ENCODE results near the gene ARHGAP32.
"Not testable (repeated sequence)": the region's sequence is repeated elsewhere in the genome, so short reads cannot be mapped to it uniquely, and the experiment has no call there.

The ARHGAP32 gene

DNA sequence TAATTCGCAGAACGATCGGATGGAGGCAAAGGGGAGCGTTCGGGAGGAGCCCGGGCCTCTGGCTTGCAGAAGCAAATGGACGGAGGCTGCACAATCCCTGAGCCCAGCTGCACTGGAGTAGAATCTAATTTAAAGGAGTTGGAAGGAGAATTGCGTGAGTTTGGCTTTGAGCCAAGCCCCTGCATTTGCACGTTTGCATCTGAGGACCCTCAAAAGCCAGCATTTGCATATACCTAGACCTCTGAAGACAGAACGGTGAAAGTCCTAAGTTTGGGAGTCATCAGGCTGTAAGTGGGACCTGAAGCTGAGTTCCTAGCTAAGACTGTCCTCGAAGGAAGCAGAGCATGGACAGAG, 265.0 kb downstream of the ARHGAP32 start:
- no peak for DNase-seq

DNA sequence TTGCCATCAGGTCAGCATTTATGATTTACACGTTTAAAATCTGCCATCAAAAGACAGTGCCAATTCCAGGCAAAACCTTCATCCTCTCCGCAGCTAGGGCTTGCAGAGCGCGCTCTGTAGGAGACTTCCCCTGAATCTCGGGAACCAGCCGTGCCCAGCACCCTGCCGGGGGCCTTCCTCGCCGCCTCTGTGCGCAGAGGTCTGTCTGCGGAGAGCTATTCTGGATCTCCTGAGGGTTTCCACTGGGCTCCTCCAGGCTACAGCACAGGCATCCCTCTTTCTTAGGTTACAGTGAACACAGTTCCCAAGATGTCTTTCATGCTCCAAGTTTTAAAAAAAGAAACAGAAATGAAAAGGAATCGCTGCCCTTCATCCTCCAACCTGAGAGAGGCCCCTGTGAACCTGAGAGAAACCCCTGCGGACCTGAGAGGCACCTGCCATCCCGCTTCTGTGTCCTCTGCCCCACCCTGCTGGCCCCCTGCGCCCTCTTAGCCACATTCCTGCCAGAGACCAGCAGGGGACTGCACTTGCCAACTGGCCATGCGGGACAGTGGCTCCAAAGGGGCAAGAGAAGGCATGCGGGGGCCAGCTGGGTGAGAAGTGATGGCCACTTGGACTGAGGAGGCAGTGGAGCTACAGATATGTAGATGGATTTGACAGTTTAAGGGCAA, 265.6 kb downstream of the ARHGAP32 start:
- DNase-seq: no peak

DNA sequence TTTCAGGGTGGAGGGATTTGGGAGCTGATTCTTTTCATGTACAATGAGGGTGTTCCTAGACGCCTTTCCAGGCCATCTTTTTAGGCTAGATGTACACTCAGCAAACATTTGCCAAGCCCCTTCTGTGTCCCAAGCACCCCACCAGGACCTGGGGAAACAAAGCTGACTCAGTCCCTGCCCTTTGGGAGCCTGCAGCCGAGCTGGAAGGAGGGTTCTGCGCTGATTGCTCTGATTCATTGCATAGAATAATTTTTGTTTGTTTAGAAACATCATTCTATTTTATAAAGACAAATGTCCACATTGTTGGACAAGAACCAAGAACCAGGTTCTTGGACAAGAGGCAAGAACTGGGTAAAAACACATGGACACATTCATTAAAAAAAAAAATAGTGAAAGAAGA, 266.1 kb downstream of the ARHGAP32 start:
- DNase-seq: no peak

DNA sequence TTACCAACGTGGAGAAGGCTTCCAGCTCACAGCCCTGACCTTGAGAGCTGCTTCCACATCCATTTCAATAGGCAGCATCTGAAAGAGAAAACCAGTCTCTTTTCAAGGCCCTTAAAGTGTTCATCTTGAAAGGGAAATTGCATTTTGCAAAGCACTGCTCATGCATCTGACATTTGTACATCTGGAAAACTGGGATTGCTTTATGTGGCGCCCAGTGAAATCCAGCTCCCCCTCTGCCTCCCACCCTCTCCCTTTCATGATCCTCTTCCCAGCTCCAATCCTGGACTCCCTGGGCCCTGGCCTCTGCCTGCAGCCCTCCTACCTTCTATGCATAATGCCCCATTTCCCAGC, 266.9 kb downstream of the ARHGAP32 start:
- no peak for DNase-seq

DNA sequence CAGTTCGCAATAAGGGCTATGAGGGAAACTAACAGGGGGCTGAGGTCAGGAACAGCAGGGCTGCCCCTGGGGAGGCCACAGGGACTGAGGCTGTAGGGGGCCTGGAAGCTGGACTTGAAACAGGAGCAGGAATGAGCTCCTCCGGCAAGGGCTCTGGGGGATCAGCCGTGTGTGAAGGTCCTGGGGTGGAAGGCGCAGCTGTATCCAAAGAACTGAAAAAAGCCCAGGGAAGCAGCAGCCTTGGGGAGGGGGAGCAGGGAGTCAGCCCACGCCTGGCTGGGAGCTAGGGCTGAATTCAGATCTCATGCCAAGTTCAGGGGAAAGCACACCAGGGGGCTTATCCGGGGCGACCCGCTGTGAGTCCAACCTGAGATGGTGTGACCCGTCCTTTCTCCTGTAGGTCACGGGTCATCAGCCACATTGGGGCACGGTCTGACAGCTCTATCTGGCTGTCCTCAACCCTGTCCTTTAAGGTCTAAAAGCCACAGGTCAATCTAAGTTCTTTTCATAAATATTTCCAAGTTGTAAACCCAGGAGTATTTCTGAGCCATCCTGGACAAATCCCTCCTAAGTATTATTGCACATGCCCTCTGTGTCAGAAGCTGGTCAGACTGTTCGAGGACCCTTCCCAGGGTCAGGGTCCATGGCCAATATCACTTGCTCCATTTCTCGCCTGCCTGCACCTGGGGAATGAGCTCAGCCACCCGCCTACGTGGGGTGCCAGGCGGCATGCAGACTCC, 267.4 kb downstream of the ARHGAP32 start:
- DNase-seq: no peak

DNA sequence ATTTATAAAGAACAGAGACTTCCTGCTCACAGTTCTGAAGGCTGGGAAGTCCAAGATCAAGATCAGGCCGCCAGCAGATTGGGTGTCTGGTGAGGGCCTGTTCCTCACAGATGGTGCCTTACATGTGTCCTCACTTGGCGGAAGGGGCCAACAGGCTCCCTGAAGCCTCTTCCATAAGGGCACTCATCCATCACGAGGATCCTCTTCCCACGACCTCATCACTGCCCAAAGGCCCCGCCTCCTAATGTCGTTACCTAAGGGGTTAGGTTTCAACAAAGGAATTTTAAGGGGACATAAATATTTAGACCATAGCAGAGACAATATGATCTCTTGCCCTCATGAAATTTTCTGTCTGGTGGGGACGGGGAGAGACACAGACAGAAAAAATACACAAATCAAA, 268.0 kb downstream of the ARHGAP32 start:
- DNase-seq: no peak

DNA sequence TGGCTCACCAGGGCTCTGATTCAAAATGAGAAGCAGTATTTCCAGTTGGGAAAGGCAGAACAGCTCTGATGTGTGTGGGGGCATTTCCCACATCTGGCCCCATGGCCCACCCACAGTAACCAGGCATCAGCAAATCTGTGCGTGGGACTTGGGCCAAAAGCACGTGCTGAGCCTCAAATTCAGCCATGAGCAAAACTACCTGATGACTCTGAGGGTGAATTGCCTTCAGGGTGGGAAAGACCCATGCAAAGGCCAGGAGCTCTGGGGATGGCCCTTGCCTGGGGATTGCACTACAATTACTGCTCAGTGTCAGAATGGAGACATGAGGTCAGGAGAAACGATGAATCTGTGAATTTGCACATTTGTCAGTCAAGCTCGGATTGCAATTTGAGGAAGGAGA, 270.3 kb downstream of the ARHGAP32 start:
- no peak for DNase-seq

DNA sequence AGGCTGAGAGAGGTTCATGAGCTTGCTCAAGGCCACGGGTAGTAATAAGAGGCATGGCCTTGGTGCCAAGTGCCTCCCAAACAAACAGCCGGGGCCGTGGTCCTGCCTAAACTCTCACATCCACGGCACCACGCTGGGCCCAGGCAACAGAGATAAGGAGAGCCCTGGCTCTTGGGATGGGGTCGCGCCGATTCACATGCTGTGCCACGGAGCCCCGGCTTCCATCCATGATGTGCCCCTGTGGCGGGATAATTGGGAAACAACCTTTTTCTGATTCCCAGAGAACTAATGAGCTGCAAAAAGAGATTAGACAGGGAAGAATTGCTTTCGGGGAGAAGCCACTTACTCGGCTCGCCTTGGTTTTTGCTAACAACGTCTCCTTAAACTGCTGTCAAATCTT, 271.5 kb downstream of the ARHGAP32 start:
- DNase-seq: no peak

GRCh38 chr11:128919635-128920034, 272.5 kb downstream of the ARHGAP32 start:
- not testable (repeated sequence) for DNase-seq

GRCh38 chr11:128919216-128919615, 272.9 kb downstream of the ARHGAP32 start:
- no peak for DNase-seq

- DNase-seq: no peak
These were observed 274.9 kb downstream of the ARHGAP32 start for GRCh38 chr11:128917144-128917724.

GRCh38 chr11:128916681-128917080, 275.4 kb downstream of the ARHGAP32 start:
- no peak for DNase-seq

DNA sequence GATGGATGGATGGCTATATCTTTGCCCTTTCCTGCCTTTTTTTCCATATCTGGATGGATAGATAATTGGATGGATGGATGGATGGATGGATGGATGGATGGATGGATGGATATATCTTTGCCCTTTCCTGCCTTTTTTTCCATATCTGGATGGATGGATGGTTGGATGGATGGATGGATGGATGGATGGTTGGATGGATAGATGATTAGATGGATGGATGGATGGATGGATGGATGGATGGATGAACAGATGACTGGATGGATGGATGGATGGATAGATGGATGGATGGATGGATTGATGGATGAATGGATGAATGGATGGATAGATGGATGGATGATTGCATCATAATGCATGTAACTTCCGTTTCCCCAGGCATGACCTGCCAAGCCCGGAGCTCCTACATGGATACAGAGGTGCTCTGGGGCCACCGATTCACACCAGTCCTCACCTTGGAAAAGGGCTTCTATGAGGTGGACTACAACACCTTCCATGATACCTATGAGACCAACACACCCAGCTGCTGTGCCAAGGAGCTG, 276.0 kb downstream of the ARHGAP32 start:
- no peak for DNase-seq

DNA sequence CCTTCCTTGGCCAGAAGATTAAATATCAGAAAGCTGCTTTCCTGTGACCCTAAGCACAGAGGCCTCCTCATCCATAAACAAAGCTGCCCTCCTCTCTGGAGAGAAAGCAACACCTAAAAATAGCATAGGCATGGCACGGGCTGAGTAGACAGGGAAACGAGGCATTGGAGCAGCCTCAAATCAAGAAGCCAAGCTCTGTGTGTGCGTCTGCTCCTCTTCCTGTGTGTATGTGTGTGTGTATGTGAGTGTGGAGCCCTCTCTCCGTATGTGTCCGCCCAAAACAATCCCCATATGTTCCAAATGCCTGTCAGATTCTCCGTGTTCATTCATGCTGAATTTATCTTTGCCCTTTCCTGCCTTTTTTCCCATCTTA, 277.0 kb downstream of the ARHGAP32 start:
- DNase-seq: no peak
